Measurements from ENCODE around the gene PLK4. TPM values are rescaled to one million over a fixed set of nuclear protein-coding genes. Genes with fewer than 3 reads are reported as not detected.

PLK4 gene
- total RNA-seq, 1 experiment from 2014 or later: 40.2 TPM

DNA sequence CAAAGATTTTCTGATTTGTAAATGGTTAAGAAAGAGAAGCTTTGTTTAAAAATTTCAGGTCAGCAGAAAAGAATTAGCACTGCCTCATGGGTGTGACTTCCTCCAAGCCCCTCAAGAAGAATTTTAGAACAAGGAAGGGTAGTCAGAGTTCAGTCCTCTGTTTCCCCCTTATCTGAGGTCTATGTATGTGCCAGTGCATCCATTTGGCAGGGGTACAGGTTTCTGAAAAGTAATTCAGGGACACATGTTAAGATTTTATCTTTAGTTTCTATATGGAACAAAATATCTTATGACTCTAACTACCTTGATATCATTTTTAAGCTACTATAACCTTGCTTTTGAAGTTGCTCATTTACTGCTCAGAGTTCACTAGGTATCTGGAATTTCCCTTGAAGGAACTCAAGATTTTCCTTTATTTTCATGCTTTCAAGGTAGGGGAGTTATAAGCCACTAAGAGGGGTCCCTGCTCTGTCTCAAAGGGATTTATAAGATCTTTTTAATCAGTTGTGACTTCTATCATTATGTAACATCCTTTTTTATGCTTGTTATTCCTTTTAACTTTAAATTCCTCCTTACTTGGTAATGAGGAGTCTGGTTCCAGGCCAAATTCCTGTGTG is 24.4 kb upstream of the PLK4 start:
- Histone ChIP-seq H4K5ac (ENCODE audit: insufficient read length, low read depth, low read length) (no peak overlapping the region), H3K79me1 (ENCODE audit: insufficient read depth, low read depth, low read length, poor library complexity, severe bottlenecking) (peaks cover 1% of the 10 kb centered on the region), H3K23me2 (ENCODE audit: insufficient read length, low read depth, low read length, poor library complexity, severe bottlenecking) (no peaks in the 10 kb centered on the region), H3K18ac (ENCODE audit: insufficient read length, low read depth, low read length) (no peak overlapping the region), H2BK12ac (ENCODE audit: insufficient read length, low read depth, low read length) (no peak overlapping the region), H3K23ac (ENCODE audit: insufficient read length, low read depth, low read length) (no peak overlapping the region), H3K27me3 (ENCODE audit: insufficient read depth, low read length) (no peaks in the 10 kb centered on the region), H3K14ac (ENCODE audit: insufficient read depth, low read length) (no peak overlapping the region), H3K4ac (ENCODE audit: low read depth, low read length) (no peak overlapping the region), H3T11ph (ENCODE audit: low read length) (no peak overlapping the region), H4K8ac (replicated peaks; ENCODE audit: insufficient read length, low read depth, low read length) (no peak overlapping the region), H3K56ac (ENCODE audit: insufficient read length, low read depth, low read length) (no peak overlapping the region), H2BK5ac (ENCODE audit: insufficient read length, low read length) (no peak overlapping the region), H3K9me3 (ENCODE audit: control insufficient read depth, low read depth, low read length) (no peaks in the 10 kb centered on the region), H2AK5ac (ENCODE audit: insufficient read length, low read length) (no peak overlapping the region), H3K27ac (ENCODE audit: insufficient read length, low read depth, low read length) (no peak overlapping the region), H2BK15ac (ENCODE audit: low read depth, low read length) (no peak overlapping the region), H3K79me2 (ENCODE audit: insufficient read depth, low read length) (no peaks in the 10 kb centered on the region; the same call in 1 of the 2 replicates), H4K20me1 (ENCODE audit: control insufficient read depth, insufficient read depth, insufficient read length) (no peaks in the 10 kb centered on the region), H2AFZ (ENCODE audit: low read length) (no peak overlapping the region), H4K91ac (ENCODE audit: insufficient read length, low read depth, low read length) (no peak overlapping the region), H2BK120ac (ENCODE audit: low read depth, low read length, poor library complexity, severe bottlenecking) (no peak overlapping the region), H3K4me2 (ENCODE audit: insufficient read depth, insufficient read length, low read length) (no peak overlapping the region), H2BK20ac (ENCODE audit: low read depth, low read length, poor library complexity, severe bottlenecking) (no peak overlapping the region), H3K4me1 (ENCODE audit: insufficient read depth, low read length) (peaks cover 5% of the 10 kb centered on the region; the same call in 1 of the 2 replicates), H3K9ac (ENCODE audit: extremely low read depth, insufficient read length, low read length) (no peak overlapping the region)
- no peak overlapping the region for H3K4me3 Mint-ChIP-seq
- H3K36me3 Mint-ChIP-seq (ENCODE audit: insufficient read depth in 1 of 3, low read depth in 3 of 3): peaks cover 24 to 45% (median 27%) of the 10 kb centered on the region in 3 experiments
- DNase-seq: no peak
- H3K4me1 Mint-ChIP-seq: peaks cover 32 to 39% of the 10 kb centered on the region in 2 experiments
- TF ChIP-seq, protein P1, sequence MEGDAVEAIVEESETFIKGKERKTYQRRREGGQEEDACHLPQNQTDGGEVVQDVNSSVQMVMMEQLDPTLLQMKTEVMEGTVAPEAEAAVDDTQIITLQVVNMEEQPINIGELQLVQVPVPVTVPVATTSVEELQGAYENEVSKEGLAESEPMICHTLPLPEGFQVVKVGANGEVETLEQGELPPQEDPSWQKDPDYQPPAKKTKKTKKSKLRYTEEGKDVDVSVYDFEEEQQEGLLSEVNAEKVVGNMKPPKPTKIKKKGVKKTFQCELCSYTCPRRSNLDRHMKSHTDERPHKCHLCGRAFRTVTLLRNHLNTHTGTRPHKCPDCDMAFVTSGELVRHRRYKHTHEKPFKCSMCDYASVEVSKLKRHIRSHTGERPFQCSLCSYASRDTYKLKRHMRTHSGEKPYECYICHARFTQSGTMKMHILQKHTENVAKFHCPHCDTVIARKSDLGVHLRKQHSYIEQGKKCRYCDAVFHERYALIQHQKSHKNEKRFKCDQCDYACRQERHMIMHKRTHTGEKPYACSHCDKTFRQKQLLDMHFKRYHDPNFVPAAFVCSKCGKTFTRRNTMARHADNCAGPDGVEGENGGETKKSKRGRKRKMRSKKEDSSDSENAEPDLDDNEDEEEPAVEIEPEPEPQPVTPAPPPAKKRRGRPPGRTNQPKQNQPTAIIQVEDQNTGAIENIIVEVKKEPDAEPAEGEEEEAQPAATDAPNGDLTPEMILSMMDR (conservative IDR thresholded peaks at IDR 0.05): no peak
- H3K27me3 Mint-ChIP-seq (ENCODE audit: low read depth): no peaks in the 10 kb centered on the region
- peaks cover 24 to 25% of the 10 kb centered on the region in 2 experiments for H3K9me3 Mint-ChIP-seq
- peak overlapping the region in 1 of 3 experiments; percentile 87; a peak in 1 of 7 replicates for H3K27ac Mint-ChIP-seq

Measured in H9 (cell line).